GM23338 (cell line): ENCODE results near the gene ABHD12. TPM values are rescaled to one million over a fixed set of nuclear protein-coding genes. Genes with fewer than 3 reads are reported as not detected.

Experiments
- ATAC-seq: fragments of 200-7000 bp; cut with Tn5 transposase; 3 replicates; pipeline ENCODE4 v1.9.1; 2020
- DNase-seq: peaks from one replicate; pipeline ENCODE4 v3.0.0-alpha.2; 2015; ENCODE audit warnings: low spot score
- H2AFZ ChIP-seq: fragments of 200-600 bp; sonication (generic); 2 replicates; pipeline ENCODE4 v1.8.0; 2016; ENCODE audit warnings: antibody characterized with exemption, mild to moderate bottlenecking, moderate library complexity
- H3F3A ChIP-seq: fragments of 200-600 bp; sonication (generic); replicated peaks from 2 replicates; pipeline ENCODE4 v1.8.0; 2017; ENCODE audit warnings: antibody characterized with exemption, mixed run types, low read depth
- H3K27ac ChIP-seq: fragments of 200-600 bp; sonication (generic); 2 replicates; pipeline ENCODE4 v1.6.1; 2016; ENCODE audit warnings: low read depth
- H3K27me3 ChIP-seq: fragments of 200-600 bp; sonication (generic); 2 replicates; pipeline ENCODE4 v1.8.0; 2016; ENCODE audit warnings: mild to moderate bottlenecking, mixed run types, moderate library complexity; ENCODE audit not compliant: insufficient read depth
- H3K36me3 ChIP-seq: fragments of 200-600 bp; sonication (generic); 2 replicates; pipeline ENCODE4 v1.8.0; 2016; ENCODE audit warnings: mild to moderate bottlenecking; ENCODE audit not compliant: insufficient read depth
- H3K4me1 ChIP-seq: fragments of 200-600 bp; sonication (generic); 2 replicates; pipeline ENCODE4 v1.8.0; 2016; ENCODE audit warnings: mild to moderate bottlenecking, moderate library complexity; ENCODE audit not compliant: insufficient read depth
- H3K4me2 ChIP-seq: fragments of 200-600 bp; sonication (generic); 2 replicates; pipeline ENCODE4 v1.7.1; 2017; ENCODE audit warnings: mixed run types
- H3K4me3 ChIP-seq: fragments of 200-600 bp; sonication (generic); 2 replicates; pipeline ENCODE4 v1.6.1; 2016; ENCODE audit warnings: mixed run types
- H3K79me2 ChIP-seq: fragments of 200-600 bp; sonication (generic); replicated peaks from 2 replicates; pipeline ENCODE4 v1.8.0; 2017; ENCODE audit warnings: mild to moderate bottlenecking; ENCODE audit not compliant: insufficient read depth
- H3K9me2 ChIP-seq: fragments of 200-600 bp; sonication (generic); 2 replicates; pipeline ENCODE4 v1.8.0; 2017; ENCODE audit not compliant: insufficient read depth
- H4K20me1 ChIP-seq: fragments of 200-600 bp; sonication (generic); replicated peaks from 2 replicates; pipeline ENCODE4 v1.8.0; 2017; ENCODE audit warnings: mild to moderate bottlenecking; ENCODE audit not compliant: insufficient read depth
- H3K27ac Mint-ChIP-seq: 2 replicates; pipeline ENCODE4 v1.8.0; 2020; ENCODE audit warnings: inconsistent platforms, mild to moderate bottlenecking, moderate library complexity, mixed read lengths
- H3K27me3 Mint-ChIP-seq: 3 replicates; pipeline ENCODE4 v1.8.0; 2022; ENCODE audit warnings: low read depth, mild to moderate bottlenecking, moderate library complexity, mixed read lengths, inconsistent platforms; ENCODE audit not compliant: insufficient read depth, poor library complexity
- H3K36me3 Mint-ChIP-seq: 3 replicates; pipeline ENCODE4 v1.8.0; 2021; ENCODE audit warnings: low read depth, mild to moderate bottlenecking, inconsistent platforms, moderate library complexity, mixed read lengths
- H3K4me1 Mint-ChIP-seq: 3 replicates; pipeline ENCODE4 v1.8.0; 2020; ENCODE audit warnings: mild to moderate bottlenecking, inconsistent platforms, mixed read lengths
- H3K4me3 Mint-ChIP-seq: 3 replicates; pipeline ENCODE4 v1.8.0; 2021; ENCODE audit warnings: moderate library complexity, mild to moderate bottlenecking, inconsistent platforms, mixed read lengths
- H3K9me3 Mint-ChIP-seq: 3 replicates; pipeline ENCODE4 v1.8.0; 2020; ENCODE audit warnings: moderate library complexity, mild to moderate bottlenecking, inconsistent platforms, mixed read lengths
- CREB1 ChIP-seq: fragments of 250-450 bp; sonication (Bioruptor Pico); IDR thresholded peaks from 2 replicates; pipeline ENCODE4 v1.5.0; 2020; ENCODE audit warnings: low read depth, mild to moderate bottlenecking, moderate library complexity
- CTCF ChIP-seq, 2 experiments: fragments of 200-600 bp in 1 of 2; sonication (generic) in 1 of 2; conservative IDR thresholded peaks; 2 replicates each; pipeline versions ENCODE4 v1.5.1 to v1.6.1; 2016 to 2017; ENCODE audit warnings: antibody characterized with exemption in 2 of 2, low read depth in 2 of 2, mild to moderate bottlenecking in 2 of 2, moderate library complexity in 1 of 2
- ETS1 ChIP-seq: IDR thresholded peaks from 2 replicates; pipeline ENCODE4 v1.6.1; 2016; ENCODE audit warnings: antibody characterized with exemption
- EZH2 ChIP-seq: fragments of 200-600 bp; sonication (generic); IDR thresholded peaks from one replicate; pipeline ENCODE4 v1.8.0; 2017; ENCODE audit warnings: antibody characterized with exemption, mild to moderate bottlenecking, low read depth; ENCODE audit not compliant: unreplicated experiment
- EZH2phosphoT487 ChIP-seq: fragments of 200-600 bp; sonication (generic); IDR thresholded peaks from one replicate; pipeline ENCODE4 v1.8.1; 2018; ENCODE audit warnings: antibody characterized with exemption; ENCODE audit not compliant: unreplicated experiment
- JUNB ChIP-seq: IDR thresholded peaks from one replicate; pipeline ENCODE4 v1.6.1; 2016; ENCODE audit warnings: antibody characterized with exemption; ENCODE audit not compliant: unreplicated experiment
- NANOG ChIP-seq: IDR thresholded peaks from 2 replicates; pipeline ENCODE4 v1.6.1; 2016; ENCODE audit warnings: antibody characterized with exemption, borderline replicate concordance
- POLR2AphosphoS5 ChIP-seq: IDR thresholded peaks from 2 replicates; pipeline ENCODE4 v1.6.1; 2016; ENCODE audit warnings: antibody characterized with exemption, low read depth
- REST ChIP-seq: IDR thresholded peaks from one replicate; pipeline ENCODE4 v1.6.1; 2018; ENCODE audit warnings: antibody characterized with exemption; ENCODE audit not compliant: unreplicated experiment
- STAT1 ChIP-seq: IDR thresholded peaks from one replicate; pipeline ENCODE4 v1.6.1; 2016; ENCODE audit warnings: antibody characterized with exemption; ENCODE audit not compliant: unreplicated experiment
- ZNF114 ChIP-seq: fragments of 250-450 bp; sonication (Bioruptor Pico); IDR thresholded peaks from 2 replicates; pipeline ENCODE4 v1.5.0; 2020; ENCODE audit warnings: mild to moderate bottlenecking, moderate library complexity
- ZNF462 ChIP-seq: fragments of 250-450 bp; sonication (Bioruptor Pico); IDR thresholded peaks from 2 replicates; pipeline ENCODE4 v1.5.0; 2020; ENCODE audit warnings: mild to moderate bottlenecking, moderate library complexity
- polyA plus RNA-seq: library from polyadenylated mRNA; unstranded; fragments of >200 nt; fragmentation: Nextera tagmentation; extraction: Ambion mirVana; gene quantifications from 2 replicates; pipeline ENCODE4 v1.2.1, GENCODE V29; 2016
- total RNA-seq: library from RNA; depleted of rRNA; stranded (reverse); fragments of >200 nt; shearing (Covaris generic); gene quantifications from 2 replicates; pipeline ENCODE4 v1.2.3, GENCODE V29; 2014

The ABHD12 gene
- total and polyA plus RNA-seq, 2 experiments from 2014 or later: 40.2 to 57.8 TPM

- H3K36me3 ChIP-seq: no peaks in the 10 kb centered on the region; the same call in 1 of the 2 replicates
- H3K79me2 ChIP-seq: no peaks in the 10 kb centered on the region
- no peaks in the 10 kb centered on the region for H4K20me1 ChIP-seq
- no peak overlapping the region for H2AFZ ChIP-seq
- no peak for ATAC-seq
- H3K4me3 ChIP-seq: no peak overlapping the region
- no peak overlapping the region for H3K27ac ChIP-seq
- no peaks in the 10 kb centered on the region for H3K27me3 ChIP-seq
- Mint-ChIP-seq H3K4me1 (no peaks in the 10 kb centered on the region), H3K9me3 (no peaks in the 10 kb centered on the region), H3K36me3 (peaks cover 33% of the 10 kb centered on the region), H3K4me3 (no peak overlapping the region), H3K27ac (no peak overlapping the region), H3K27me3 (peaks cover 10% of the 10 kb centered on the region)
- no peaks in the 10 kb centered on the region for H3K4me1 ChIP-seq
- H3F3A ChIP-seq: no peaks in the 10 kb centered on the region
- H3K9me2 ChIP-seq: no peaks in the 10 kb centered on the region
- H3K4me2 ChIP-seq: no peak overlapping the region
- no peak for DNase-seq
- TF ChIP-seq ETS1: no peak
- no peak for TF ChIP-seq CTCF (conservative IDR thresholded peaks at IDR 0.05; ENCODE audit: low read depth in 2 of 2)
- no peak for TF ChIP-seq EZH2
- no peak for TF ChIP-seq JUNB
- TF ChIP-seq EZH2phosphoT487: no peak
- no peak for TF ChIP-seq CREB1 (CRISPR knock-in tag)
- TF ChIP-seq STAT1: no peak
- no peak for TF ChIP-seq REST
- no peak for TF ChIP-seq NANOG
- no peak for TF ChIP-seq ZNF462
- TF ChIP-seq POLR2AphosphoS5: no peak
- no peak for TF ChIP-seq ZNF114 (CRISPR knock-in tag)
Measured at GRCh38 chr20:25275813-25276532, 114.7 kb downstream of the ABHD12 start.
